IPS DF 4.7 (cell line): ENCODE measurements around the gene CCDC158.
"Not testable (repeated sequence)": the region's sequence is repeated elsewhere in the genome, so short reads cannot be mapped to it uniquely, and the experiment has no call there.

Experiments
- DNase-seq: peaks from one replicate; pipeline ENCODE4 v3.0.0-alpha.2; 2013; ENCODE audit warnings: low spot score; ENCODE audit errors: extremely low read depth

The CCDC158 gene

DNA sequence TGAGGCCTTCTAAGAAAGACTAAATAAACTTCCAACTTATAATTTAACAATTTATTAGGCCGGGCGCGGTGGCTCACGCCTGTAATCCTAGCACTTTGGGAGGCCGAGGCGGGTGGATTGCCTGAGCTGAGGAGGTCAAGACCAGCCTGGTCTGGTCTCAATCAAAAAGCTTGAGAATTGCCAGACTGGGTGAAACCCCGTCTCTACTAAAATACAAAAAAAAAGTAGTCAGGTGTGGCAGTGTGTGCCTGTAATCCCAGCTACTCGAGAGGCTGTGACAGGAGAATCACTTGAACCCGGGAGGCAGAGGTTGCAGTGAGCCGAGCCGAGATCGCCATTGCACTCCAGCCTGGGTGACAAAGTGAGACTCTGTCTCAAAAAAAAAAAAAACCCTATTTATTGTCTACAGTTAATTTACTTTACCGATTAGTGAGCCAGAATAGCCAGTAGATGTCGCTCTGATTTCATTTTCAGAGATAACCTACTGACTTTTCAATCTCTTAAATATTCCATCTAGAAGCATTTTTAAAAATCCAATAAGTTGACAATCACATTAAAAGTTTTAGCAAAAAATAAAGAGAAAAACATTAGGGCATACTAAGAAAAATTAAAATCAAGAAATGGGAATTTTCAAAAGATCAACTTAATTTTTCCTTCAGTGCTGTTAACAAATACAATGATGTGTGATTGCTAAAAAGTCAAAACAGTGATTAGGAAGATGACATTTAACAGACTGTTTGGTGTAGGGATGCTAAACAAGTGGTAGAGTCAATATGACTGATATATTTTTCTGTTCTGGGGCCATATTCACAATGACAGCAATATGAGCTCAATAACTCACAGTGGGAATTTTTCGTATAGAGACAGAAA, 9.8 kb upstream of the CCDC158 start:
- DNase-seq = no peak

DNA sequence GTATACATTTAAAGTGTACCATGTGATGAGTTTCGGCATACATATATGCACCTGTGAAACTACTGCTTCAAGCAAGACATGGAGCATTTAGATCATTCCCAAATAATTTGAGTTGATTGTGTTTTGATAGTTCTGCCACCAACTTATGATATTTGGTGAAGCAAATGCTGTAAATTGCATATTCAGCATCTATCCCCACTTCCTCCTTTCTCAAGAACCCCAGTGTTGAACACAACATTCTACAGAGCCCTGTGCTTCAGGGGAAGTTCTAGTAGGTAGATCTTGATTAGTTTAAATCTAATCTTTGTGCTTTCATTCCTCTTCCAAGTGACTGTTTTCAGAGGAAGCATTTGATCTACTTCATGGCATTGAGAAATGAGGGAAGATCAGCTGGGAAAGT, 8.7 kb upstream of the CCDC158 start:
- no peak for DNase-seq

- no peak for DNase-seq
These were observed 5.3 kb upstream of the CCDC158 start for GRCh38 chr4:76426272-76426671.

DNA sequence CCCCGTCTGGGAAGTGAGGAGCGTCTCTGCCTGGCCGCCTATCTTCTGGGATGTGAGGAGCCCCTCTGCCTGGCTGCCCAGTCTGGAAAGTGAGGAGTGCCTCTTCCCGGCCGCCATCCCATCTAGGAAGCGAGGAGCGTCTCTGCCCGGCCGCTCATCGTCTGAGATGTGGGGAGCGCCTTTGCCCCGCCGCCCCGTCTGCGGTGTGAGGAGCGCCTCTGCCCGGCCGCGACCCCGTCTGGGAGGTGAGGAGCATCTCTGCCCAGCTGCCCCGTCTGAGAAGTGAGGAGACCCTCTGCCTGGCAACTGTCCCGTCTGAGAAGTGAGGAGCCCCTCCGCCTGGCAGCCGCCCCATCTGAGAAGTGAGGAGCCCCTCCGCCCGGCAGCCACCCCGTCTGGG, 2.2 kb upstream of the CCDC158 start:
- DNase-seq = not testable (repeated sequence)

- no peak for DNase-seq
These were observed 666 bp downstream of the CCDC158 start for GRCh38 chr4:76420188-76420761.

DNA sequence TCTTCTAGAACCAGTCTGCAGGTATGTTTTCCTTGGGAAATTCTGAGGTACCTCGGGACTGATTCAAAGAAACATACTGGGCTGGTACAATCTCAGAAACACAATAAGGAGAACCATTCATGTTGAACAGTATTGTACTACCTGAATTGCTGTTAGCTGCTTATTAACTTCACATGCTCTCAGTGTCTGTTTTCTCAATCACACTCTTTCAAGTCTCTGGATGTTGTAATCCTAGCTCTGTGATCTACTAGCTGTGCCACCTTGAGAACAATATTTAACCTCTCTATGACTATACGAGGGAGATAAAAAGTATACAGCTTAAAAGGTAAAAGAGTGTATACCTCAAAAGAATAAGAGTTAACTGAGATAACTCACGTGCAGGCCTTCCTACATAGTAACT, 10.3 kb downstream of the CCDC158 start:
- DNase-seq = no peak

GRCh38 chr4:76407440-76408119, 13.4 kb downstream of the CCDC158 start:
- no peak for DNase-seq

DNA sequence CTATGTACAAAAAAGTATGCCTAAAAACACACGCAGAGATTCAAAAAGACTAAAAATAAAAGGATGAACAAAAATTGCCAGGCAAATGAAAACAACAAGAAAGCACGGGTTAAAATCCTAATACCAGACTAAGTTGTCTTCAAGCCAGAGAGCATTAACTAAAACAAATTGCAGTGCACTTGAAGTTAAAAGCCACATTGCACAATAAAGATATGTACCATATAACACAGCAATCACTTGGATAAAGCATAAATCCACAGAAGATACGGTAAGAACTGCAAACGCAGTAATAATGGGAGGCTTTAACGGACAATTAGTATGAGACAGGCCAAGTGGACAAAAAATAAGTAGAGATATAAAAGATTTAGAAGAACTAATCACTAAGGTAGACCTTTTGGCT, 14.9 kb downstream of the CCDC158 start:
- DNase-seq = no peak

DNA sequence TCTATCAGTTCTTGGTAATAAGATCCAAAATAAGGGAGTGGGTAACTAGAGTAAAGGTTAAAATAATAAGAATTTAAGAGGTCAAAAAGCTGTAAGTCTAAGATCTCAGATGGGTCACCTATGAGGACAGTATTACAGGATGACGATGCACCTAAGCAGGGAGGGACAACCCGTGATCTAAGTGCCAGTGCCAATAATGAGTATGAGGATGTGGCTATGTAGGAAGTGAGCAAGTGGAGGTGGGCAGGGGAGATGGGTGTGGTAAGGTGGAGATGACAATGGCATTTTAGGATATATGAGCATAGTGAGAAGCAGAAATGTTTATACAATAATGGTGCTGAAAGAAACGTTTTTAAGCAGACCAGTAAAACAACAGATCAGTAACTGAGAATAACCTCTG, 19.3 kb downstream of the CCDC158 start:
- DNase-seq = no peak

- DNase-seq = no peak
These were observed 32.6 kb downstream of the CCDC158 start for GRCh38 chr4:76388160-76388908.

- DNase-seq = no peak
These were observed 34.2 kb downstream of the CCDC158 start for GRCh38 chr4:76386566-76387305.

DNA sequence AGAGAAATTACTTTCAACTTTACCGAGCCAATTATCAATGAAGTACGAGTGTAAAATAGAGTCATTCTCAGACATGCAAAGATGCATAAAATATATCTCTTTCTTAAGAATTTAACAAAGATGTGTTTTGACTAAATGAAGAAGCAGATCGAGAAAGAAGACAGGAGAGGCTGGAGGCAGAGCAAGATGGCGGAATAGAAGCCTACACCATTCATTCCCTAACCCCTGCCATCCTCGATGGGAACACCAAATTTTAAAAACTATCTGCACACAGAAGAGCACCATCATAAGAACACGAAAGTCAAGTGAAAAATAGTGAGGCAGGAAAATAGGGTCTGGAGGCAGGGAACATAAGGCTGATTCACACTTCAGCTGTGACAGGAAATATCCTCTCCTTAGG, 35.0 kb downstream of the CCDC158 start:
- no peak for DNase-seq

DNA sequence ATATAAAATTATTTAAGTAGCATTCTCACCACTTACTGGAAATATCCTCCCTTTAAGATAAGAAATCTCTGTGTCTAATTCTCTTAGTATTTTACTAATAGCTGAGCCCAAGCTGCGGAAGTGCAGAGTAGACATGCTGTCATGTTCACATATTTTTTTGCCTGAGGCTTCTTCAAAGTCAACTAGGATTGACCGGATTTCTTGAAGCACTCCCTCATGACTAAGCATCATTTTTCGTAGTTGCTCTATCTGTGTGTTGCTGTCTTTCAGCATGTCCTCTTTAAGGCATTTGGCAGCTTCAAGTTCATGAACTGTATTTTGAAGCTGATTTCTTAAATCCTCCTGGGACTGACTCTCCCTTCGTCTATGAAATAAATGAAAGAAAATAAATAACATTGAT, 36.9 kb downstream of the CCDC158 start:
- DNase-seq = no peak

DNA sequence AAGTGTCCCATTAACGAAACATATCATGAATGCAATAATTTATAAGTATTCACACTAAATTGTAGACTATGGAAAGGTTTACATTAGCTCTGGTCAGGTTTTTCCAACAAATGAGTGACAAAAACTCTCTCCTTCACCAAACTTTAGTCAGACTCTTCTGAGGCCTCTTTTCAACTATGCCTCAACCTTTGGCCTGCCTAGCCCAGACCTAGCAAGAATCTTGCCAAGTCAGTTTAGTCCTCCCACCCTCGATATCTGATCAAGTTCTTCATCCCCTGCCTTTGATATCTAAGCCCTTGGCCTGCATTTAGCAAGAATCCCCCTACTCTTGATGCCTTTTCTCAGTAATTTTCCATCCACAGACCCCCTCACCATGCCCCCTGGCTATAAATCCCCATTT, 37.9 kb downstream of the CCDC158 start:
- no peak for DNase-seq

- DNase-seq = no peak
These were observed 39.0 kb downstream of the CCDC158 start for GRCh38 chr4:76381986-76382385.

GRCh38 chr4:76380561-76380960, 40.4 kb downstream of the CCDC158 start:
- no peak for DNase-seq

DNA sequence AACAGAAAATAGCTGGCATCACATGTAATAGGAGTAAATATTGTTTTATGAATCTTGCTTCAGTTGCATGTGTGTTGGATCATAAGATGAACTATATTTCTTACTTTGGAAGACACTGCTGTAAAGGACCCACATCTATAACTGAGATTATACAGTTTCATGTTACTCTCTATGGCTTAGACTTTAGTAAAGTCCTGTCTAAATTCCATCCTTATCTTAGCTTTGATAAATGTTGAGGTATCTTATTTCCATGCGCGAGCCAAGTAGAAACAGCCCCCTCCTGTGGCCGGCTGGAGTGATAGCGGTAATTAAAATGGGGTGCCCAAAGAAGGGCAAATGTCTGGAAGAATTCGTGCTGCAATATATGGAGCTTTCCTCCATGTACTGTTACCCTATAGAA, 43.0 kb downstream of the CCDC158 start:
- DNase-seq = no peak

DNA sequence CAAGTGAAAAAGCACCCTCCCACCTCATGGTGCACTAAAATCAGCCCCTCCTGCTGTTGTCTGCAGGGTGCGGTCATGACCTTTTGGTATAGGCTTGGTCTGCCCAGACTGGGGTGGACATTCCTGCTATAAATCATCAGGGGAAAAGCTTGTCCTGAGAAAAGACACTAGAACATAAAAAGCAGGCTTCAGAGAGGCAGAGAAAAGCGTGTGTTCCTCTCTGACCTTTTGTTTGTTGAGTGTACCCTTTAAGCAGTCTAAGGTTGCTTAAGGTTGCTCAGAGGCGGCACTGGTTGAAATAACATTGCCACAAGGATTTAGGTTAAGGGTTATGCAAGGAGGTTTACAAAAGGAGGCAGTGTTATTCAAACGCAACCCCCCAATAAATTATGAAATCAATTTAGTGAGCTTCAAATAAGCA, 43.5 kb downstream of the CCDC158 start:
- no peak for DNase-seq

- no peak for DNase-seq
These were observed 44.4 kb downstream of the CCDC158 start for GRCh38 chr4:76376534-76376933.

- no peak for DNase-seq
These were observed 45.2 kb downstream of the CCDC158 start for GRCh38 chr4:76375703-76376102.

- no peak for DNase-seq
These were observed 46.1 kb downstream of the CCDC158 start for GRCh38 chr4:76374798-76375197.
